HepG2 (cell line): ENCODE data around the gene GRK5. TPM values are rescaled to one million over a fixed set of nuclear protein-coding genes. Genes with fewer than 3 reads are reported as not detected.
A peak's percentile ranks its signal among the peaks of the same experiment; 100 is the strongest.

Experiments used
- CREB3 ChIP-seq: sonication (generic); formaldehyde crosslinking; IDR thresholded peaks from 2 replicates; pipeline ENCODE4 v1.5.0; 2020; ENCODE audit warnings: missing genetic modification reagents
- GTF3A ChIP-seq: sonication (generic); formaldehyde crosslinking; conservative IDR thresholded peaks from 2 replicates; pipeline ENCODE4 v1.4.0; 2020; ENCODE audit warnings: mild to moderate bottlenecking, missing genetic modification reagents
- NR2F2 ChIP-seq: IDR thresholded peaks from 2 replicates; pipeline ENCODE4 v1.6.1; 2012; ENCODE audit warnings: low read depth, inconsistent platforms, borderline replicate concordance
- PRDM10 ChIP-seq: sonication (generic); formaldehyde crosslinking; IDR thresholded peaks from 2 replicates; pipeline ENCODE4 v1.4.0; 2020; ENCODE audit warnings: low read depth, missing genetic modification reagents
- SP5 ChIP-seq: IDR thresholded peaks from 2 replicates; pipeline ENCODE4 v1.6.1; 2016; ENCODE audit warnings: low read depth, borderline replicate concordance
- TFAP4 ChIP-seq: sonication (generic); IDR thresholded peaks from 2 replicates; pipeline ENCODE4 v1.6.1; 2016; ENCODE audit warnings: low read depth, borderline replicate concordance
- ZBTB39 ChIP-seq: sonication (generic); formaldehyde crosslinking; IDR thresholded peaks from 2 replicates; pipeline ENCODE4 v1.5.0; 2020; ENCODE audit warnings: missing genetic modification reagents
- ZBTB42 ChIP-seq: sonication (generic); formaldehyde crosslinking; IDR thresholded peaks from 2 replicates; pipeline ENCODE4 v1.5.0; 2020; ENCODE audit warnings: mild to moderate bottlenecking, missing genetic modification reagents
- ZFP90 ChIP-seq: sonication (generic); formaldehyde crosslinking; IDR thresholded peaks from 2 replicates; pipeline ENCODE4 v1.8.0; 2022; ENCODE audit warnings: missing genetic modification reagents, mild to moderate bottlenecking, inconsistent platforms, borderline replicate concordance
- ZNF407 ChIP-seq: sonication (generic); formaldehyde crosslinking; IDR thresholded peaks from one replicate; pipeline ENCODE4 v1.5.1; 2020; ENCODE audit warnings: mild to moderate bottlenecking, missing genetic modification reagents; ENCODE audit errors: not compliant biosample characterization
- ZNF562 ChIP-seq: sonication (generic); formaldehyde crosslinking; IDR thresholded peaks from 2 replicates; pipeline ENCODE4 v1.8.0; 2022; ENCODE audit warnings: missing genetic modification reagents, borderline replicate concordance
- polyA plus RNA-seq, 8 experiments: library from polyadenylated mRNA; depleted of rRNA in 3 of 8; stranded (reverse) in 7 of 8; unstranded in 1 of 8; fragments of >200 nt; fragmentation: Illumina TruSeq in 4 of 8; extraction: Trizol in 4 of 8; gene quantifications; 2 replicates each; pipeline versions ENCODE4 v1.2.1 to v1.2.3, GENCODE V29; 2011 to 2016; ENCODE audit warnings: low read depth in 4 of 8, missing spikeins in 1 of 8, mixed read lengths in 1 of 8; ENCODE audit not compliant: insufficient read depth in 1 of 8
- total RNA-seq, 5 experiments: library from RNA; depleted of rRNA; stranded (reverse); fragments of >200 nt; fragmentation: Illumina TruSeq; extraction: Trizol; gene quantifications; 2 replicates each; pipeline ENCODE4 v1.2.3, GENCODE V29; 2016; ENCODE audit warnings: low read depth in 1 of 5

Gene GRK5
- total and polyA plus RNA-seq, 2 of the 13 experiments (the other 11 are each of a cell fraction or from before 2014, with no cell fraction given), result 10.4 to 12.6 TPM

- no peak for TF ChIP-seq PRDM10 (CRISPR knock-in tag)
- no peak for TF ChIP-seq ZNF562 (CRISPR knock-in tag)
- TF ChIP-seq GTF3A (CRISPR knock-in tag), result no peak
- no peak for TF ChIP-seq NR2F2
- no peak for TF ChIP-seq CREB3
- no peak; the same call in 1 of the 2 replicates for TF ChIP-seq TFAP4
- TF ChIP-seq ZBTB39, result no peak
- 0 out of 2 replicates have a peak, but pooled peaks have one; percentile 34 for TF ChIP-seq ZFP90 (CRISPR knock-in tag)
- TF ChIP-seq SP5, result no peak
- TF ChIP-seq ZNF407 (CRISPR knock-in tag), result no peak
- TF ChIP-seq ZBTB42 (CRISPR knock-in tag), result no peak
Measured at GRCh38 chr10:119206603-119207365, 587 bp upstream of the GRK5 start (continued).
